Skeletal muscle satellite cell (primary cell): ENCODE measurements around the gene PECR.

ENCODE experiments used
- H3K27me3 ChIP-seq: 2 replicates; pipeline ENCODE4 v1.7.0; 2013; ENCODE audit warnings: low read length; ENCODE audit not compliant: control insufficient read depth, insufficient read depth
- H3K36me3 ChIP-seq: 2 replicates; pipeline ENCODE4 v1.7.0; 2013; ENCODE audit warnings: mild to moderate bottlenecking, control low read depth, low read length; ENCODE audit not compliant: insufficient read depth
- H3K4me1 ChIP-seq: 2 replicates; pipeline ENCODE4 v1.7.0; 2013; ENCODE audit warnings: low read length; ENCODE audit not compliant: control insufficient read depth, insufficient read depth
- H3K4me2 ChIP-seq: 2 replicates; pipeline ENCODE4 v1.7.0; 2013; ENCODE audit warnings: mild to moderate bottlenecking, low read length
- H3K4me3 ChIP-seq: 2 replicates; pipeline ENCODE4 v1.7.0; 2013; ENCODE audit warnings: low read length
- H3K9ac ChIP-seq: 2 replicates; pipeline ENCODE4 v1.7.0; 2013; ENCODE audit warnings: mild to moderate bottlenecking, low read depth, low read length, moderate library complexity
- H3K9me3 ChIP-seq: replicated peaks from 2 replicates; pipeline ENCODE4 v1.7.0; 2013; ENCODE audit warnings: mild to moderate bottlenecking, control low read depth, low read length

The PECR gene

DNA sequence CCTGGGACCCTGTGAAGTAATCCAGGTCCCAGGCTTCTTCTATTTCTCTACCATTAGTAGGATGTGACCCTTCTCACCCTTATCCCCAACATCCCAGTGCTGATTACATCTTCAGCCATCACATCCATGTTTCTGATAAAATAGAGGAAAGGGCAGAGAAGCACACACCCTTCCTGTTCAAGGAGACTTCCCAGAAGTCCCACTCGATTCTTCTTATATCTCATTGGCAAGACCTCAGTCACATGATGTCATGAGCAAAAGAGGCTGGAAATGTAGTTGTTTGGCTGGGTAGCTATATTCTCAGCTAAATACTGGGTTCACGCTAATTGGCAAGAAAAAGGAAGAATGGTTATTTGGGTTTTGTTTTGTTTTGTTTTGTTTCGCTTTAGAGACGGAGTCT is 19.5 kb upstream of the PECR start:
- no peaks in the 10 kb centered on the region for H3K4me1 ChIP-seq
- no peak overlapping the region for H3K4me2 ChIP-seq
- no peak overlapping the region for H3K9ac ChIP-seq
- no peaks in the 10 kb centered on the region for H3K27me3 ChIP-seq
- H3K9me3 ChIP-seq: no peaks in the 10 kb centered on the region
- H3K4me3 ChIP-seq: no peak overlapping the region
- peaks cover 3% of the 10 kb centered on the region for H3K36me3 ChIP-seq

GRCh38 chr2:216098421-216099334 is 17.1 kb upstream of the PECR start:
- no peaks in the 10 kb centered on the region for H3K4me1 ChIP-seq
- H3K4me3 ChIP-seq: no peak overlapping the region
- H3K9me3 ChIP-seq: no peaks in the 10 kb centered on the region
- peaks cover 3% of the 10 kb centered on the region for H3K36me3 ChIP-seq
- no peak overlapping the region for H3K4me2 ChIP-seq
- H3K9ac ChIP-seq: no peak overlapping the region
- no peaks in the 10 kb centered on the region for H3K27me3 ChIP-seq

GRCh38 chr2:216094701-216095100 is 13.1 kb upstream of the PECR start:
- H3K27me3 ChIP-seq: no peaks in the 10 kb centered on the region
- H3K36me3 ChIP-seq: no peaks in the 10 kb centered on the region
- H3K9ac ChIP-seq: no peak overlapping the region
- H3K4me3 ChIP-seq: no peak overlapping the region
- no peaks in the 10 kb centered on the region for H3K4me1 ChIP-seq
- H3K9me3 ChIP-seq: no peaks in the 10 kb centered on the region
- H3K4me2 ChIP-seq: no peak overlapping the region

GRCh38 chr2:216092646-216093045 is 11.0 kb upstream of the PECR start:
- Histone ChIP-seq H3K9ac (no peak overlapping the region), H3K9me3 (no peaks in the 10 kb centered on the region), H3K4me2 (no peak overlapping the region), H3K4me3 (no peak overlapping the region), H3K27me3 (no peaks in the 10 kb centered on the region), H3K36me3 (no peaks in the 10 kb centered on the region), H3K4me1 (no peaks in the 10 kb centered on the region)

GRCh38 chr2:216090369-216090786 is 8.8 kb upstream of the PECR start:
- no peaks in the 10 kb centered on the region for H3K4me1 ChIP-seq
- H3K36me3 ChIP-seq: no peaks in the 10 kb centered on the region
- no peaks in the 10 kb centered on the region for H3K9me3 ChIP-seq
- H3K9ac ChIP-seq: no peak overlapping the region
- H3K4me2 ChIP-seq: no peak overlapping the region
- no peaks in the 10 kb centered on the region for H3K27me3 ChIP-seq
- H3K4me3 ChIP-seq: no peak overlapping the region

DNA sequence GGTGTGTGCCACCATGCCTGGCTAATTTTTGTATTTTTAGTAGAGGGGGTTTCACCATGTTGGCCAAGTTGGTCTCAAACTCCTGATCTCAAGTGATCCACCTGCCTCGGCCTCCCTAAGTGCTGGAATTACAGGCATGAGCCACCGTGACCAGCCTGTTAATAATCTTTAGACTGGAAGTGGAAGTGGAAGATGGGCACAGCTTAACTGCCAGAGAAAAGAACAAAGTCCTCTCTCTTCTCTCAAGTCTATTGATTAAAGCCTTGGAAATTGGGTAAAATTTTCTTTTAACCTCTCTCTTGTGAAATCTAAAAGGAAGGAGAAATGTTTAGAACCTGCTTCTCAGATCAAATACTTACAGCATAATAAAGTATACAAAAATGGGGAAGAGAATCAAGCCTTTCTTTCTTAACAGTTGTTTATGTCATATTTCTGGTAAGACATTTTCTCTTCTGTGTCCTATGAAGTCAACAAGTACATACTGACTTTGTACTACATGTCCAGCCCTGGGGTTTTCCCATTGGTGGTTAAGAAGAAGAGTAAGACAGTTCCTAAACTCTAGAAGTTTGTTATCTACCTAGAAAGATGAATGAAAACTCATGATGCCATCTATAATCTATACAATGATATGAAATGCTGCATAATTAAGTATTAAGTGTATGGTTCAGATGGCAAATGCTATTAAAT is 4.7 kb upstream of the PECR start:
- Histone ChIP-seq H3K4me3 (no peak overlapping the region), H3K27me3 (no peaks in the 10 kb centered on the region), H3K9ac (no peak overlapping the region), H3K4me1 (peaks cover 33% of the 10 kb centered on the region), H3K36me3 (no peaks in the 10 kb centered on the region), H3K9me3 (no peaks in the 10 kb centered on the region), H3K4me2 (no peak overlapping the region)

- H3K4me1 ChIP-seq: peaks cover 38% of the 10 kb centered on the region
- no peaks in the 10 kb centered on the region for H3K36me3 ChIP-seq
- H3K4me2 ChIP-seq: peak overlapping the region; percentile 100
- peak overlapping the region; percentile 58 for H3K9ac ChIP-seq
- no peaks in the 10 kb centered on the region for H3K27me3 ChIP-seq
- peak overlapping the region; percentile 14 for H3K4me3 ChIP-seq
- H3K9me3 ChIP-seq: no peaks in the 10 kb centered on the region
Observed at GRCh38 chr2:216084547-216084946, 2.9 kb upstream of the PECR start.

DNA sequence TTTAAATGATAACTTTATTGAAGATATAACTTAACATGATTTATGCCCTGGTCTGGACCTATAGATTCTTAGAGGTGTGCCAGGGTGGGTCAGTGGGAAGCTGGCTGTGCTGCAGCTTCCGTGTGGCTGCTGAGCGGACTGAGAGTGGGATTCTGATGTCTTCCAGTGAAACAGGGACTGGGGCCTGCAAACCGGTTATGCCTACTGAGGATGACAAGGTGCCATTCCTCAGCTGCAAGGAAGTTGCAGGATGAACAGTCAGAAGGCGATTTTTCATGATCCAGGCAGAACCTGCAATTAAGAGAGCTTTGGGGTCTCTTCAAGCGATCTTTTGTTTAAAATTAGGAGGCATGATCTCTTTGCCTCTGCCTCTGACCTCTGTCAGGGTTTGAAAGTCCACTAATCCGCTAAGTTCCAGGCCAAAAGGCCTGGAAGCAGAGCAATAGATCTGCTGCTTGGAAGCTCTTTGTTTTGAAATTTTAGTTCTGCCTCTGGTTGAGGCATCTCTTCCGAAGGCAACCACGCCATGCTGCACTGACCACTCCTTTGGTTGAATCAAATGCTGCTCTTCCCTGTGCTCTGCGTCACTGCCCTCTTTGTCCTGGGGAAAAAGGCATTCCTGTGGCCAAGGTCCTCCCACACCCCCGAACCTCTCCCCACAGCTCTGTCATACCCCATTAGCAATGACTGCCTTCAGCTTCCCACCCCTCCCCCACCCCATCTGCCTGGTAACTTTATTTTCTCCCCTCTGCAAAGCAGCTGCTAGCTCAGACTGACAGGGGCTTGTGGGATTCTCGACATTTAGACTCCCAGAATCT is 2.1 kb upstream of the PECR start:
- no peaks in the 10 kb centered on the region for H3K9me3 ChIP-seq
- H3K27me3 ChIP-seq: no peaks in the 10 kb centered on the region
- H3K9ac ChIP-seq: peak overlapping the region; percentile 71
- H3K36me3 ChIP-seq: no peaks in the 10 kb centered on the region
- H3K4me3 ChIP-seq: peak overlapping the region; percentile 14
- H3K4me1 ChIP-seq: peaks cover 38% of the 10 kb centered on the region
- H3K4me2 ChIP-seq: peak overlapping the region; percentile 100

- no peaks in the 10 kb centered on the region for H3K27me3 ChIP-seq
- no peaks in the 10 kb centered on the region for H3K9me3 ChIP-seq
- H3K9ac ChIP-seq: peak overlapping the region; percentile 71
- H3K36me3 ChIP-seq: no peaks in the 10 kb centered on the region
- peak overlapping the region; percentile 97 for H3K4me3 ChIP-seq
- H3K4me2 ChIP-seq: peak overlapping the region; percentile 100
- peaks cover 38% of the 10 kb centered on the region for H3K4me1 ChIP-seq
Observed at GRCh38 chr2:216082805-216083204, 1.2 kb upstream of the PECR start.

- no peaks in the 10 kb centered on the region for H3K36me3 ChIP-seq
- H3K4me3 ChIP-seq: peak overlapping the region; percentile 97
- H3K9ac ChIP-seq: peak overlapping the region; percentile 90
- peaks cover 38% of the 10 kb centered on the region for H3K4me1 ChIP-seq
- peak overlapping the region; percentile 100 for H3K4me2 ChIP-seq
- no peaks in the 10 kb centered on the region for H3K9me3 ChIP-seq
- H3K27me3 ChIP-seq: no peaks in the 10 kb centered on the region
Observed at GRCh38 chr2:216082117-216082711, 605 bp upstream of the PECR start.

DNA sequence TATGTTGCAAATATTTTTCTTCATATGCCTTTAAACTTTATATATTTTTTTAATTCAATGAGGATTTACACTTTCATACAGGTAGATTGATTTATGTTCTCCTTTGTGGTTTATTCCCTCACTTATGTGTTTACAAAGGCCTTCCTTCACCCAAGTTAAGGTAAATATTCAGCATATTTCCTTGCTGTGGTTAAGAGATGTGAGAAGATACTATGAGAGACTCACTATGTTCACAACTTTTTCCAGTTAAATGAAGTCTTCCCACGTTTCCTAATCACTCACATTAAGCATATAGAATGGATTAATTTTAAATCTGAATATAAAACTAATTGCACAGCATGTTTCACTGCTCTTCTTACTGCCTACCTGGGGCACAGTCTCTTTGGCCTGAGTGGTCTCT is 597 bp downstream of the PECR start:
- H3K36me3 ChIP-seq: no peaks in the 10 kb centered on the region
- no peaks in the 10 kb centered on the region for H3K9me3 ChIP-seq
- peak overlapping the region; percentile 97 for H3K4me3 ChIP-seq
- H3K27me3 ChIP-seq: no peaks in the 10 kb centered on the region
- peak overlapping the region; percentile 100 for H3K4me2 ChIP-seq
- H3K4me1 ChIP-seq: peaks cover 38% of the 10 kb centered on the region
- H3K9ac ChIP-seq: peak overlapping the region; percentile 90
